ENCODE measurements around the gene PRRG1.
"Not testable (repeated sequence)": the region's sequence is repeated elsewhere in the genome, so short reads cannot be mapped to it uniquely, and the experiment has no call there.

The PRRG1 gene

GRCh38 chrX:37424000-37424429 lies 74.9 kb downstream of the PRRG1 start:
- DNase-seq (ENCODE audit: low read depth) = no peak
- TF ChIP-seq MAX (IDR thresholded peaks at IDR 0.05; ENCODE audit: low read depth, low read length) (no peak), MYC (IDR thresholded peaks at IDR 0.05; ENCODE audit: low read depth, low read length) (no peak), POLR2A (IDR thresholded peaks at IDR 0.05; ENCODE audit: extremely low read depth, insufficient read length) (no peak)
- TF ChIP-seq, protein P1, sequence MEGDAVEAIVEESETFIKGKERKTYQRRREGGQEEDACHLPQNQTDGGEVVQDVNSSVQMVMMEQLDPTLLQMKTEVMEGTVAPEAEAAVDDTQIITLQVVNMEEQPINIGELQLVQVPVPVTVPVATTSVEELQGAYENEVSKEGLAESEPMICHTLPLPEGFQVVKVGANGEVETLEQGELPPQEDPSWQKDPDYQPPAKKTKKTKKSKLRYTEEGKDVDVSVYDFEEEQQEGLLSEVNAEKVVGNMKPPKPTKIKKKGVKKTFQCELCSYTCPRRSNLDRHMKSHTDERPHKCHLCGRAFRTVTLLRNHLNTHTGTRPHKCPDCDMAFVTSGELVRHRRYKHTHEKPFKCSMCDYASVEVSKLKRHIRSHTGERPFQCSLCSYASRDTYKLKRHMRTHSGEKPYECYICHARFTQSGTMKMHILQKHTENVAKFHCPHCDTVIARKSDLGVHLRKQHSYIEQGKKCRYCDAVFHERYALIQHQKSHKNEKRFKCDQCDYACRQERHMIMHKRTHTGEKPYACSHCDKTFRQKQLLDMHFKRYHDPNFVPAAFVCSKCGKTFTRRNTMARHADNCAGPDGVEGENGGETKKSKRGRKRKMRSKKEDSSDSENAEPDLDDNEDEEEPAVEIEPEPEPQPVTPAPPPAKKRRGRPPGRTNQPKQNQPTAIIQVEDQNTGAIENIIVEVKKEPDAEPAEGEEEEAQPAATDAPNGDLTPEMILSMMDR (IDR thresholded peaks at IDR 0.05; ENCODE audit: low read depth, low read length) = no peak
- H3K4me3 ChIP-seq (ENCODE audit: low read depth, low read length) = no peak overlapping the region

DNA sequence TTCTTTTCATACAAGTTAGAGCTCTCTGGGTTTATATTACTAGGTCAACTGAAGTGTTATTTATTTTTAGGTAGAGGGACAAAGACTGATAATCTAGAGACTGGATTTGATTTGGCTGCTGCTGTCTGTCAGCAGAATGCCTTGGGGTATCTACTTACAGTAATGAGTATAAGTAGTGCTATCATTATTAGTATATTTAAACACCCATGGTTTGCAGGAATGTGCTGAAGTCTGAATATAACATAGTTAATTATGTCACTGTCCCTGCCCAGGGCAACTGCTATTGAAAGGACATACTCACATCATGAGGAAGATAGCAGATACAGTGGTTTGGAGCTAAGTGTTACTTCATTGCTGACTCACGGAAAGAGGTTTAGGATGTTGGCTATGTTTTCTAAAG lies 76.2 kb downstream of the PRRG1 start:
- TF ChIP-seq, protein P1 (IDR thresholded peaks at IDR 0.05; ENCODE audit: low read depth, low read length) = no peak
- DNase-seq (ENCODE audit: low read depth) = no peak
- H3K4me3 ChIP-seq (ENCODE audit: low read depth, low read length) = no peak overlapping the region

- DNase-seq (ENCODE audit: low read depth); H3K4me3 ChIP-seq (ENCODE audit: low read depth, low read length): not testable (repeated sequence)
These were observed 79.8 kb downstream of the PRRG1 start for GRCh38 chrX:37428962-37429361.

- DNase-seq (ENCODE audit: low read depth) = no peak
- TF ChIP-seq, protein P1 (IDR thresholded peaks at IDR 0.05; ENCODE audit: low read depth, low read length) = no peak
- TF ChIP-seq POLR2A (IDR thresholded peaks at IDR 0.05; ENCODE audit: extremely low read depth, insufficient read length) (no peak), MYC (IDR thresholded peaks at IDR 0.05; ENCODE audit: low read depth, low read length) (no peak), MAX (IDR thresholded peaks at IDR 0.05; ENCODE audit: low read depth, low read length) (no peak)
- H3K4me3 ChIP-seq (ENCODE audit: low read depth, low read length) = no peak overlapping the region
These were observed 85.2 kb downstream of the PRRG1 start for GRCh38 chrX:37434362-37434761.

DNA sequence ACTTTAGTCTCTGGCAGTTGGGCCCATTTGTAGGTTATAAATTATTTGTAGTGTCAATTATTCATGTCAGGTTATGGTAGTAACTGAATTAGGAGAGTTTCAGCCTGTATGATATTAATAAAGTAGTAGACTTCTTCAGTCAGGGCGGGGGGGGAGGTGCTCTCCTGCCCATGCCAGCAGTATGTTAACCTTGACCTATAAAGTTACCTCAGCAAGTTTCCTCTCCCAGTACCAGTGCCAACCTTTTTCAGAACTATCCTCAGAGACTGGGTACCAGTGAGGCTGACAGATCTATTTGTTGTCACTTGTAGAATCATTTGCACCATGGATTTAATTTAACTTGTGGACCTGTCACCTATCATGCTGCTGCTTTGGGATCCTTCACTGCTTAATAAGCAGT lies 88.0 kb downstream of the PRRG1 start:
- TF ChIP-seq, protein P1 (IDR thresholded peaks at IDR 0.05; ENCODE audit: low read depth, low read length) = no peak
- TF ChIP-seq POLR2A (IDR thresholded peaks at IDR 0.05; ENCODE audit: extremely low read depth, insufficient read length) (no peak), MYC (IDR thresholded peaks at IDR 0.05; ENCODE audit: low read depth, low read length) (no peak), MAX (IDR thresholded peaks at IDR 0.05; ENCODE audit: low read depth, low read length) (no peak)
- H3K4me3 ChIP-seq (ENCODE audit: low read depth, low read length) = no peak overlapping the region
- no peak for DNase-seq (ENCODE audit: low read depth)

GRCh38 chrX:37441377-37441776 lies 92.2 kb downstream of the PRRG1 start:
- TF ChIP-seq MAX (IDR thresholded peaks at IDR 0.05; ENCODE audit: low read depth, low read length) = no peak
- no peak for TF ChIP-seq MYC (IDR thresholded peaks at IDR 0.05; ENCODE audit: low read depth, low read length)
- no peak for TF ChIP-seq POLR2A (IDR thresholded peaks at IDR 0.05; ENCODE audit: extremely low read depth, insufficient read length)
- no peak for DNase-seq (ENCODE audit: low read depth)
- no peak overlapping the region for H3K4me3 ChIP-seq (ENCODE audit: low read depth, low read length)

DNA sequence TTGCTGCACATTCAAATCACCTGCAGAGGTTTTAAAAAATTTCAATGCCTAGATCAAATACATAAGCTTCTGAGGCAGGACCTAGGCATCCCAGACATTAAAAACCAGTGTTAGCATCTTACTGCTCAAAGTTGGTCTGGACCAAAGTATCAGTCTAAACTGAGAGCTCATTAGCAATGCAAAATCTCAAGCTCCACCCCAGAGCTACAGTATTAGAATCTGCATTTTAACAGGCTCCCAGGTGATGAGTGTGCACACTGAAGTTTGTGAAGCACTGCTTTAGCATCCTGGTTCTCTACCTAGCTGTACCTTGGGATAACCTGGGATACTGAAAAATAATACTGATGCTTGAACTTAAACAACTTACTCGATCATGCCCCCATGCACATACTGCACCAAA lies 96.0 kb downstream of the PRRG1 start:
- no peak for DNase-seq (ENCODE audit: low read depth)
- H3K4me3 ChIP-seq (ENCODE audit: low read depth, low read length) = no peak overlapping the region
- TF ChIP-seq MYC (IDR thresholded peaks at IDR 0.05; ENCODE audit: low read depth, low read length) (no peak), POLR2A (IDR thresholded peaks at IDR 0.05; ENCODE audit: extremely low read depth, insufficient read length) (no peak), MAX (IDR thresholded peaks at IDR 0.05; ENCODE audit: low read depth, low read length) (no peak)
- TF ChIP-seq, protein P1 (IDR thresholded peaks at IDR 0.05; ENCODE audit: low read depth, low read length) = no peak

Measured in NB4 (cell line).